HFFc6 (cell line): ENCODE data around the gene OR56B1. TPM values are rescaled to one million over a fixed set of nuclear protein-coding genes. Genes with fewer than 3 reads are reported as not detected.

Experiments
- DNase-seq: peaks from one replicate; pipeline ENCODE4 v3.0.0-alpha.2; 2018
- H3K27ac Mint-ChIP-seq: 2 replicates; pipeline ENCODE4 v1.8.0; 2020; ENCODE audit warnings: mild to moderate bottlenecking, mixed read lengths
- H3K27me3 Mint-ChIP-seq: 2 replicates; pipeline ENCODE4 v1.8.0; 2021; ENCODE audit warnings: mild to moderate bottlenecking, moderate library complexity, mixed read lengths; ENCODE audit not compliant: insufficient read depth
- H3K36me3 Mint-ChIP-seq: 2 replicates; pipeline ENCODE4 v1.8.0; 2021; ENCODE audit warnings: low read depth, mixed read lengths
- H3K4me1 Mint-ChIP-seq: 2 replicates; pipeline ENCODE4 v1.8.0; 2020; ENCODE audit warnings: low read depth, mixed read lengths
- H3K4me3 Mint-ChIP-seq: 2 replicates; pipeline ENCODE4 v1.8.0; 2020; ENCODE audit warnings: mild to moderate bottlenecking, moderate library complexity, mixed read lengths
- H3K9me3 Mint-ChIP-seq: 2 replicates; pipeline ENCODE4 v1.8.0; 2020; ENCODE audit warnings: mild to moderate bottlenecking, mixed read lengths
- total RNA-seq, 6 experiments: library from RNA; stranded (reverse); fragmentation: NEBNext Ultra II Directional; extraction: Animal tissue kit (Norgen Biotek cat#: 25700); gene quantifications; 2 replicates in 1 of 6; 3 replicates in 5 of 6; pipeline ENCODE4 v1.2.3, GENCODE V29; 2021
- TF ChIP-seq, protein P1 (sequence below): fragments of 200-600 bp; sonication (generic); IDR thresholded peaks from 2 replicates; pipeline ENCODE4 v1.5.0; 2021; ENCODE audit warnings: antibody characterized with exemption, mild to moderate bottlenecking

Gene OR56B1
- total RNA-seq, 6 experiments from 2014 or later, result not detected

- H3K4me3 Mint-ChIP-seq, result no peak overlapping the region
- peak; percentile 8 for DNase-seq
- H3K9me3 Mint-ChIP-seq, result peaks cover 4% of the 10 kb centered on the region; the same call in 1 of the 2 replicates
- TF ChIP-seq, protein P1, sequence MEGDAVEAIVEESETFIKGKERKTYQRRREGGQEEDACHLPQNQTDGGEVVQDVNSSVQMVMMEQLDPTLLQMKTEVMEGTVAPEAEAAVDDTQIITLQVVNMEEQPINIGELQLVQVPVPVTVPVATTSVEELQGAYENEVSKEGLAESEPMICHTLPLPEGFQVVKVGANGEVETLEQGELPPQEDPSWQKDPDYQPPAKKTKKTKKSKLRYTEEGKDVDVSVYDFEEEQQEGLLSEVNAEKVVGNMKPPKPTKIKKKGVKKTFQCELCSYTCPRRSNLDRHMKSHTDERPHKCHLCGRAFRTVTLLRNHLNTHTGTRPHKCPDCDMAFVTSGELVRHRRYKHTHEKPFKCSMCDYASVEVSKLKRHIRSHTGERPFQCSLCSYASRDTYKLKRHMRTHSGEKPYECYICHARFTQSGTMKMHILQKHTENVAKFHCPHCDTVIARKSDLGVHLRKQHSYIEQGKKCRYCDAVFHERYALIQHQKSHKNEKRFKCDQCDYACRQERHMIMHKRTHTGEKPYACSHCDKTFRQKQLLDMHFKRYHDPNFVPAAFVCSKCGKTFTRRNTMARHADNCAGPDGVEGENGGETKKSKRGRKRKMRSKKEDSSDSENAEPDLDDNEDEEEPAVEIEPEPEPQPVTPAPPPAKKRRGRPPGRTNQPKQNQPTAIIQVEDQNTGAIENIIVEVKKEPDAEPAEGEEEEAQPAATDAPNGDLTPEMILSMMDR, result no peak
- peaks cover 1% of the 10 kb centered on the region; the same call in 1 of the 2 replicates for H3K27me3 Mint-ChIP-seq
- H3K4me1 Mint-ChIP-seq, result peaks cover 25% of the 10 kb centered on the region
- no peaks in the 10 kb centered on the region for H3K36me3 Mint-ChIP-seq
- no peak overlapping the region for H3K27ac Mint-ChIP-seq
Observed at GRCh38 chr11:5737091-5737490, 843 bp downstream of the OR56B1 start.

GRCh38 chr11:5737670-5738392 is 1.6 kb downstream of the OR56B1 start:
- DNase-seq, result no peak
- no peak overlapping the region for H3K27ac Mint-ChIP-seq
- peaks cover 25% of the 10 kb centered on the region for H3K4me1 Mint-ChIP-seq
- peaks cover 4% of the 10 kb centered on the region; the same call in 1 of the 2 replicates for H3K27me3 Mint-ChIP-seq
- TF ChIP-seq, protein P1, result no peak
- H3K9me3 Mint-ChIP-seq, result peaks cover 4% of the 10 kb centered on the region; the same call in 1 of the 2 replicates
- H3K36me3 Mint-ChIP-seq, result no peaks in the 10 kb centered on the region
- H3K4me3 Mint-ChIP-seq, result no peak overlapping the region

- Mint-ChIP-seq H3K27me3 (peaks cover 8% of the 10 kb centered on the region; the same call in 1 of the 2 replicates), H3K4me1 (peaks cover 25% of the 10 kb centered on the region), H3K36me3 (no peaks in the 10 kb centered on the region), H3K27ac (no peak overlapping the region), H3K4me3 (no peak overlapping the region), H3K9me3 (peaks cover 4% of the 10 kb centered on the region; the same call in 1 of the 2 replicates)
- TF ChIP-seq, protein P1, result no peak
- DNase-seq, result no peak
Observed at GRCh38 chr11:5738431-5738830, 2.2 kb downstream of the OR56B1 start.

GRCh38 chr11:5746614-5747013 is 10.4 kb downstream of the OR56B1 start:
- TF ChIP-seq, protein P1, result no peak
- Mint-ChIP-seq H3K4me1 (no peaks in the 10 kb centered on the region), H3K36me3 (no peaks in the 10 kb centered on the region), H3K4me3 (no peak overlapping the region), H3K9me3 (no peaks in the 10 kb centered on the region; the same call in 1 of the 2 replicates), H3K27ac (no peak overlapping the region), H3K27me3 (peaks cover 8% of the 10 kb centered on the region; the same call in 1 of the 2 replicates)
- no peak for DNase-seq

GRCh38 chr11:5749836-5750235 is 13.6 kb downstream of the OR56B1 start:
- no peak for DNase-seq
- TF ChIP-seq, protein P1, result no peak
- Mint-ChIP-seq H3K4me3 (no peak overlapping the region), H3K27ac (no peak overlapping the region), H3K36me3 (no peaks in the 10 kb centered on the region), H3K9me3 (no peaks in the 10 kb centered on the region), H3K4me1 (no peaks in the 10 kb centered on the region), H3K27me3 (0 out of 2 replicates have a peak, but pooled peaks cover 2% of the 10 kb centered on the region)
